ENCODE measurements around the gene TOGARAM2.

The TOGARAM2 gene

GRCh38 chr2:28960401-28960800, 20.7 kb upstream of the TOGARAM2 start:
- ATAC-seq (ENCODE audit: low read depth): no peak
- H3K9me3 ChIP-seq (ENCODE audit: severe bottlenecking): no peaks in the 10 kb centered on the region

DNA sequence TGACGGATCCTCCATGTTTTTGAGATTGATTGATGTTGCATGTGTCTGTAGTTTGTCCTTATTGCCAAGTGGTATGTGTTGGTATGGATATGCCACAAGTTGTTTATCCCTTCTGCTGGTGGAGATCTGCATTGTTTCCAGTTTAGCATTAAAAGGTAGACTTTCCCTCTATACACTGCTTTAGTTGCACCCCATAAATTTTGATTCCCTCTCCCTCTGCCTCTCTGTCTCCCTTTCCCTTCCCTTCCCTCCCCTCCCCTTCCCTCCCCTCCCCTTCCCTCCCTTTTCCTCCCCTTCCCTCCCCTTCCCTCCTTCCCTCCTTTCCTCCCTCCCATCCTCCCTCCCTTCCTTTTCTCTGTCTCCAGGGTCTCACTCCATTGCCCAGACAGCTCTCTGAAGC, 18.6 kb upstream of the TOGARAM2 start:
- Histone ChIP-seq H3K36me3 (ENCODE audit: low read depth) (no peaks in the 10 kb centered on the region), H3K4me3 (ENCODE audit: severe bottlenecking) (no peak overlapping the region), H3K27me3 (ENCODE audit: insufficient read depth, poor library complexity, severe bottlenecking) (no peaks in the 10 kb centered on the region), H3K9me3 (ENCODE audit: severe bottlenecking) (no peaks in the 10 kb centered on the region), H3K27ac (ENCODE audit: poor library complexity, severe bottlenecking) (no peak overlapping the region), H3K4me1 (ENCODE audit: insufficient read depth, poor library complexity, severe bottlenecking) (no peaks in the 10 kb centered on the region)
- ATAC-seq (ENCODE audit: low read depth): no peak
- TF ChIP-seq, protein P1, sequence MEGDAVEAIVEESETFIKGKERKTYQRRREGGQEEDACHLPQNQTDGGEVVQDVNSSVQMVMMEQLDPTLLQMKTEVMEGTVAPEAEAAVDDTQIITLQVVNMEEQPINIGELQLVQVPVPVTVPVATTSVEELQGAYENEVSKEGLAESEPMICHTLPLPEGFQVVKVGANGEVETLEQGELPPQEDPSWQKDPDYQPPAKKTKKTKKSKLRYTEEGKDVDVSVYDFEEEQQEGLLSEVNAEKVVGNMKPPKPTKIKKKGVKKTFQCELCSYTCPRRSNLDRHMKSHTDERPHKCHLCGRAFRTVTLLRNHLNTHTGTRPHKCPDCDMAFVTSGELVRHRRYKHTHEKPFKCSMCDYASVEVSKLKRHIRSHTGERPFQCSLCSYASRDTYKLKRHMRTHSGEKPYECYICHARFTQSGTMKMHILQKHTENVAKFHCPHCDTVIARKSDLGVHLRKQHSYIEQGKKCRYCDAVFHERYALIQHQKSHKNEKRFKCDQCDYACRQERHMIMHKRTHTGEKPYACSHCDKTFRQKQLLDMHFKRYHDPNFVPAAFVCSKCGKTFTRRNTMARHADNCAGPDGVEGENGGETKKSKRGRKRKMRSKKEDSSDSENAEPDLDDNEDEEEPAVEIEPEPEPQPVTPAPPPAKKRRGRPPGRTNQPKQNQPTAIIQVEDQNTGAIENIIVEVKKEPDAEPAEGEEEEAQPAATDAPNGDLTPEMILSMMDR (IDR thresholded peaks at IDR 0.05; ENCODE audit: poor library complexity, severe bottlenecking): no peak
- DNase-seq (ENCODE audit: low spot score): no peak

More at GRCh38 chr2:28960401-28960800, 20.7 kb upstream of the TOGARAM2 start:
- Histone ChIP-seq H3K4me1 (ENCODE audit: insufficient read depth, poor library complexity, severe bottlenecking) (peaks cover 7% of the 10 kb centered on the region), H3K4me3 (ENCODE audit: severe bottlenecking) (no peak overlapping the region), H3K36me3 (ENCODE audit: low read depth) (no peaks in the 10 kb centered on the region), H3K27ac (ENCODE audit: poor library complexity, severe bottlenecking) (no peak overlapping the region), H3K27me3 (ENCODE audit: insufficient read depth, poor library complexity, severe bottlenecking) (no peaks in the 10 kb centered on the region)
- DNase-seq (ENCODE audit: low spot score): no peak
- TF ChIP-seq, protein P1 (IDR thresholded peaks at IDR 0.05; ENCODE audit: poor library complexity, severe bottlenecking): no peak

DNA sequence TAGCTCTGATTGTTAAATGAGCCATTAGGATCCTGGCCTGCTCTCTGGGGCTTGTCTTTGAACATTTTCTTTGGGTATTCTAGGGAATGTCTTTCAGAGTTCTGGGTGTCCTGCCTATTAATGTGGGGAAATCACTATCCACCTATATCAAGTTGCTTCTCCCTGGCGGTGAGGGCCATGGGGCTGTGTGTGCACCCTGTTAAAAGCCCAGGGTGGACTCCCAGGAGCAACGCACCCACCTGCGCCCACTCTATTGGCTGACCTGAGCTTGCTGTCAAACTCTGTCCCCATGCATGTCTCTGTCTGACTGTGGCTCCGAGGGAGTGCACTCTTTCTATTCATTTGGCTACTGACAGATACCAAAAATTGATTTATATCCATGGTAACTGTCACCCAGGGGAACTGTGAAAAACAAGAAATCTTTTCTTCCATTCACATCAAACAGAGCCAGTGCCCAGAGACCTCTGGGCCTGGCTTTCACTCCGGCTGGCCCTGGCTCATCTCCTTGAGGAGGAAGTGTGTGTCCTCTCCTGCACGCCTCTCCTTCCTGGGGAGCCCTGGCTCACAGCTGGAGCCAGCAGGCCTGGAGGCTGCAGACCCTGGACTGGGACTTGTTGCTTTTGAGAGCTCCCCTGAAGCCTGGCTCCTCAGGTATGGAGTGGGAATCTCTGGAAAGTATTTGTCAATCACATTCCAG, 10.5 kb upstream of the TOGARAM2 start:
- ATAC-seq (ENCODE audit: low read depth): no peak

DNA sequence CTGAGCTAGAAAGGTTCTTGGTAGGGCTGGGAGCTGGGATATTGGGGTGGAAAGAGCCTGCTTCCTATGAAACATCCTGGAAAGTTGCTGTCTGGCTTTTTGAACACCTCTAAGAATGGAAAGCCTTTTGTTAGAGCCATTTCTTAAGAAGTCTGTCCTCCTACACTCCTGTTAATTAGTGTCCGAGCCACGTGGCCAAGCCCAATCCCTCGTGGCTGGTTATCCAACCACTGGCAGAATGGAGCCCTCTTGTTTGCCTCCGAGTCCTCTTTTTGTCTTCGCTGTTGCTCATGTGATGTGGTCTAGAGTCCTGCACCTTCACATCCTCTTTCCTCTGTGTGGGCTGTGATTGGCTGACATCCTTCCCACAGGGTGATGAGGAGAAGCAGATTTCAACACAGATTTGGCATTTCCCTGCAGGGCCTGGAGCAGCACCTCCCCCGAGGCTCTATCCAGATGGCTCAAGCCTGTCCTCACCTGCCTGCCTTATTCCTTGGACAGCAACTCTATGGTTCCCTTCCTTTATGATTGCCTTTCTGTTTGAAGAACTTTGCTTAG, 8.2 kb upstream of the TOGARAM2 start:
- no peak for DNase-seq (ENCODE audit: low spot score)
- Histone ChIP-seq H3K4me3 (ENCODE audit: severe bottlenecking) (no peak overlapping the region), H3K36me3 (ENCODE audit: low read depth) (no peaks in the 10 kb centered on the region), H3K27ac (ENCODE audit: poor library complexity, severe bottlenecking) (no peak overlapping the region), H3K4me1 (ENCODE audit: insufficient read depth, poor library complexity, severe bottlenecking) (peaks cover 3% of the 10 kb centered on the region), H3K9me3 (ENCODE audit: severe bottlenecking) (no peaks in the 10 kb centered on the region), H3K27me3 (ENCODE audit: insufficient read depth, poor library complexity, severe bottlenecking) (no peaks in the 10 kb centered on the region)
- TF ChIP-seq, protein P1 (IDR thresholded peaks at IDR 0.05; ENCODE audit: poor library complexity, severe bottlenecking): no peak
- ATAC-seq (ENCODE audit: low read depth): no peak

More for the DNA sequence above, 10.5 kb upstream of the TOGARAM2 start:
- TF ChIP-seq, protein P1 (IDR thresholded peaks at IDR 0.05; ENCODE audit: poor library complexity, severe bottlenecking): no peak
- H3K9me3 ChIP-seq (ENCODE audit: severe bottlenecking): no peaks in the 10 kb centered on the region
- no peaks in the 10 kb centered on the region for H3K4me1 ChIP-seq (ENCODE audit: insufficient read depth, poor library complexity, severe bottlenecking)
- H3K27me3 ChIP-seq (ENCODE audit: insufficient read depth, poor library complexity, severe bottlenecking): no peaks in the 10 kb centered on the region
- no peak overlapping the region for H3K27ac ChIP-seq (ENCODE audit: poor library complexity, severe bottlenecking)
- no peak for DNase-seq (ENCODE audit: low spot score)
- no peak overlapping the region for H3K4me3 ChIP-seq (ENCODE audit: severe bottlenecking)
- H3K36me3 ChIP-seq (ENCODE audit: low read depth): no peaks in the 10 kb centered on the region

DNA sequence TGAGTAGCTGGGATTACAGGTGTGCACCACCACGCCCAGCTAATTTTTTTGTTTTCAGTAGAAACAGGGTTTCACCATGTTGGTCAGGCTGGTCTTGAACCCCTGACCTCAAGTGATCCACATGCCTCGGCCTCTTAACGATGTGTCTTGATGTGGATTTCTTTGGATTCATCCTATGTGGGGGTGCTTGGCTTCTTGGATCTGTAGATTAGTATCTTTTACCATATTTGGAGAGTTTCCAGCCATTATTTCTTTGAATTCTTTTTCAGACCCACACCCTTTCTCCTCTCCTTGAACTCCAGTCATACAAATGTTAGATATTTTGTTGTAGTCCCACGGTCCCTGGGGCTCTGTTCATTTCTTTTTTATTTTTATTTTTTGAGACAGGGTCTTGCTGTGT, 6.8 kb upstream of the TOGARAM2 start:
- no peak for DNase-seq (ENCODE audit: low spot score)
- Histone ChIP-seq H3K4me1 (ENCODE audit: insufficient read depth, poor library complexity, severe bottlenecking) (peaks cover 3% of the 10 kb centered on the region), H3K27ac (ENCODE audit: poor library complexity, severe bottlenecking) (no peak overlapping the region), H3K36me3 (ENCODE audit: low read depth) (no peaks in the 10 kb centered on the region), H3K27me3 (ENCODE audit: insufficient read depth, poor library complexity, severe bottlenecking) (no peaks in the 10 kb centered on the region), H3K9me3 (ENCODE audit: severe bottlenecking) (no peaks in the 10 kb centered on the region), H3K4me3 (ENCODE audit: severe bottlenecking) (no peak overlapping the region)
- ATAC-seq (ENCODE audit: low read depth): no peak
- TF ChIP-seq, protein P1 (IDR thresholded peaks at IDR 0.05; ENCODE audit: poor library complexity, severe bottlenecking): no peak
